Stimulated activated CD4-positive, alpha-beta T cell treated with anti-CD3 and anti-CD28 coated beads, Interleukin-1b, Interleukin-23, amount 100 ng/mL, for 48 hours (primary cell): ENCODE data around the gene CELA3A.

Experiments used
- DNase-seq: peaks from one replicate; pipeline ENCODE4 v3.0.0-alpha.2; 2020

CELA3A gene

GRCh38 chr1:22052115-22053016, 50.9 kb downstream of the CELA3A start, which contains the start of gene CDC42:
Gene CDC42, plus strand, starts transcription at chr1:22052709. Its CDS starts 25,770 bp downstream, at chr1:22078479.
- DNase-seq, result peak; percentile 97

- DNase-seq, result peak; percentile 25
These were observed 51.8 kb downstream of the CELA3A start for GRCh38 chr1:22053017-22053860.

DNA sequence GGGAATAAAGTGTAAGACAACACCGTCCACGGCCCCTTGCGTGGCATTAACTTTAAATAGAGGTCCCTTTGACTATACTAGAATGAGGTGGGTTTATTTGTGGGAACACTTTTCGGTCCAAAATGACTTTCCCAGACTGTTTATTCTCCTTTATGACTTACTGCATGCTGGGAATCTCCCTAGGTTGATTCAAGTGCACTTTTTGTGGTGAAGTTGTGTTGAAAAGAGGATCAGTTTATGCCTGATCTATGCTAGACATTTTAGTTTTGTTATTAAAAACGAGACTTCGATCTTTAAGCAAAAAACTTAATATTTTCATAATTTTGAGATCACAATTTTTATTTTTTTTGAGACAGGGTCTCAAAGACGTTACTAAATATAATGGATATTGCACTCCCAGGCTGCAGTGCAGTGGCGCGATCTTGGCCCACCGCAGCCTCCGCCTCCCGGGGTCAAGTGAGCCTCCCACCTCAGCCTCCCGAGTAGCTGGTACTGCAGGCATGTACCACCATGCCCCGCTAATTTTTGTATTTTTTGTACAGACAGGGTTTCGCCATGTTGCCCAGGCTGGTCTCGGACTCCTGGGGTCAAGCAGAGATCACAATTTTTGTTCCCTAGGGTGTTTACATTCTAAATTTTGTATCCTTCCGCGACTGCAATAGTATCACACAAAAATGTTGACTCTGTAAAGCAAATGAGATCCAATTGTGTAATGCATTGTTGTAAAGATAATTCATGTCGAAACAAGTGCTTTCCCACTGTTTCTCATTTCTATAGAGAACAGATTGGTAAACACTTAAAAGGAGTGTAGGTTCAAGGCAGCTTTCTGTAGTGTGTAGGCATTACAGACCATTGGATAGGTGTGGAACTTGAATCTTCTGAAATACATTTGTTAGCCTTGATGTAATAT, 52.7 kb downstream of the CELA3A start:
- no peak for DNase-seq

DNA sequence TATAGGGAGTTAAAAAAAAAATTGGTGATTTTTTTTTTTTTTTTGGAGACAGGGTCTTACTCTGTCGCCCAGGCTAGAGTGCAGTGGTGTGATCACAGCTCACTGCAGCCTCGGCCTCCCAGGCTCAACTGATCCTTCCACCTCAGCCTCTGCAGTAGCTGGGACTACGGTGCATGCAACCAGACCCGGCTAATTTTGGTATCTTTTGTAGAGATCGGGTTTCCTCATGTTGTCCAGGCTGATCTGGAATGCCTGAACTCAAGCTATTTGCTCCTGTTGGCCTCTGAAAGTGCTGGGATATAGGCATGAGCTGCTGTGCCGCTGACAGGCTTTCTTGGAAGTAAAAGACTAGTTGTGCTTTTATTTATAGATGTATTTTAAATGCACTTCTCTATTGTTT, 54.0 kb downstream of the CELA3A start:
- DNase-seq, result no peak

DNA sequence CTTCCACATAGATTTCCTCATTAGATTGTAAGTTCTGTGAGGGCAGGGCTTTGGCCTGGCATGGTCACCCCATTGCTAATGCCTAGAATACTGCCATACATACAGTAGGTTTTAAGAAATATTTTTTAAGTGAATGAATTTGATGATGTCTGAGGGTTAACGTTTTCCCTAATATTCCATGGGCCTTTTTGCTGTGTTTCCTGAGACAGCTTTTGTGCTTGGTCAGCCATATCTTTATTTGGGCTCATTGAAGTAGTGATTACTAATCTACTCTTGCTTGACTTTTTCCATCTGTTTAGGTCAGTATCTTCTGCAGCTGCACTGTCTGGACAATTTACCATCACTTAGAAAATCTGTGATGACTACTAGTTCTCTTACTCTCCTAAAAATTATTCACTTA, 54.6 kb downstream of the CELA3A start:
- no peak for DNase-seq

GRCh38 chr1:22056936-22057335, 55.5 kb downstream of the CELA3A start:
- DNase-seq, result no peak

DNA sequence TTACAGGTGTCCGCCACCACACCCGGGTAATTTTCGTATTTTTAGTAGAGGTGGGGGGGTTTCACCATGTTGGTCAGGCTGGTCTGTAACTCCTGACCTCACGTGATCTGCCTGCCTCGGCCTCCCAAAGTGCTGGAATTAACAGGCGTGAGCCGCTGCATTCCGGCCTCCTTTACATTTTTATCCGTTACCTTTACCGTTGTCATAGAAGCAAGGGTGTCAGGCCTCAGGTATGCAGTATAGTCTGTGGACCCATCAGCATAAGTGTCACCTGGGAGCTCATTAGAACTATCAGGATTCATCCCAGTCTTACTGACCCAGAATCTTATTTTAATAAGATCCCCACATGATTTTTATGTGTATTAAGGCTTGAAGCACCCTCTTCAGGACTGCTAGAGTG, 56.4 kb downstream of the CELA3A start:
- DNase-seq, result no peak
